ENCODE measurements around the gene INTS6.

DNA sequence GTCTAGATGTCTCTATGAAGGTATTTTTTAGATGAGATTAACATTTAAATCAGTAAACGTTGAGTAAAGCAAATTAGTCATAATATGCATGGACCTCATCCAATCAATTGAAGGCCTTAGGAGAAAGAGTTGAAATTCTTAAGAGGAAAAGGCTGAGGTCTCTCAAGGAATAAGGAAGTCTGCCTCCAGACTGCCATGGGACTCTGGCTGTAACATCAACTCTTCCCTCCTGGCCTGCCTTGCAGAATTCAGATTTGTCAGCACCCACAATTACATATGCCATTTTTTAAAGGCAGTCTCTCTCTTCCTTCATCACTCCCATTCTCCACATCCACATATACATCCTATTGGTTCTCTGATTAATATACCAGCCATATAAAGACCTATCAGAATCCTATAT is 28.8 kb upstream of the INTS6 start:
- TF ChIP-seq EZH2phosphoT487 (IDR thresholded peaks at IDR 0.05; ENCODE audit: low read length), result no peak
- TF ChIP-seq, protein P1, sequence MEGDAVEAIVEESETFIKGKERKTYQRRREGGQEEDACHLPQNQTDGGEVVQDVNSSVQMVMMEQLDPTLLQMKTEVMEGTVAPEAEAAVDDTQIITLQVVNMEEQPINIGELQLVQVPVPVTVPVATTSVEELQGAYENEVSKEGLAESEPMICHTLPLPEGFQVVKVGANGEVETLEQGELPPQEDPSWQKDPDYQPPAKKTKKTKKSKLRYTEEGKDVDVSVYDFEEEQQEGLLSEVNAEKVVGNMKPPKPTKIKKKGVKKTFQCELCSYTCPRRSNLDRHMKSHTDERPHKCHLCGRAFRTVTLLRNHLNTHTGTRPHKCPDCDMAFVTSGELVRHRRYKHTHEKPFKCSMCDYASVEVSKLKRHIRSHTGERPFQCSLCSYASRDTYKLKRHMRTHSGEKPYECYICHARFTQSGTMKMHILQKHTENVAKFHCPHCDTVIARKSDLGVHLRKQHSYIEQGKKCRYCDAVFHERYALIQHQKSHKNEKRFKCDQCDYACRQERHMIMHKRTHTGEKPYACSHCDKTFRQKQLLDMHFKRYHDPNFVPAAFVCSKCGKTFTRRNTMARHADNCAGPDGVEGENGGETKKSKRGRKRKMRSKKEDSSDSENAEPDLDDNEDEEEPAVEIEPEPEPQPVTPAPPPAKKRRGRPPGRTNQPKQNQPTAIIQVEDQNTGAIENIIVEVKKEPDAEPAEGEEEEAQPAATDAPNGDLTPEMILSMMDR (IDR thresholded peaks at IDR 0.05; ENCODE audit: low read length), result no peak
